HepG2 (cell line): ENCODE measurements around the gene C11orf16. TPM values are rescaled to one million over a fixed set of nuclear protein-coding genes. Genes with fewer than 3 reads are reported as not detected.

Experiments used
- ATF3 ChIP-seq: sonication (generic); formaldehyde crosslinking; IDR thresholded peaks from 2 replicates; pipeline ENCODE4 v1.4.0; 2020; ENCODE audit warnings: missing genetic modification reagents
- EED ChIP-seq: sonication (generic); formaldehyde crosslinking; IDR thresholded peaks from 2 replicates; pipeline ENCODE4 v1.5.0; 2020; ENCODE audit warnings: mild to moderate bottlenecking, missing genetic modification reagents
- HNRNPL ChIP-seq: fragments of 200-400 bp; formaldehyde crosslinking; IDR thresholded peaks from 2 replicates; pipeline ENCODE4 v1.6.1; 2017; ENCODE audit warnings: mild to moderate bottlenecking, low read depth, low read length
- KDM6A ChIP-seq: IDR thresholded peaks from 2 replicates; pipeline ENCODE4 v1.6.1; 2016; ENCODE audit warnings: low read depth
- MED13 ChIP-seq: sonication (generic); formaldehyde crosslinking; IDR thresholded peaks from 2 replicates; pipeline ENCODE4 v1.5.0; 2020; ENCODE audit warnings: missing genetic modification reagents
- SP1 ChIP-seq, 2 experiments: fragments of 450-650 bp in 1 of 2; sonication (generic) in 1 of 2; formaldehyde crosslinking in 1 of 2; IDR thresholded peaks; 2 replicates each; pipeline versions ENCODE4 v1.4.0 to v1.6.1; 2016 to 2020; ENCODE audit warnings: missing genetic modification reagents in 1 of 2
- TBX2 ChIP-seq: sonication (generic); formaldehyde crosslinking; IDR thresholded peaks from 2 replicates; pipeline ENCODE4 v1.5.0; 2020; ENCODE audit warnings: missing genetic modification reagents, mild to moderate bottlenecking, borderline replicate concordance
- TCF7L2 ChIP-seq: IDR thresholded peaks from 2 replicates; pipeline ENCODE4 v1.6.1; 2011; ENCODE audit warnings: mild to moderate bottlenecking, low read depth, low read length, moderate library complexity
- ZFP1 ChIP-seq: IDR thresholded peaks from 2 replicates; pipeline ENCODE4 v1.6.1; 2016
- ZNF136 ChIP-seq: sonication (generic); formaldehyde crosslinking; IDR thresholded peaks from 2 replicates; pipeline ENCODE4 v1.8.1; 2022; ENCODE audit warnings: low read depth, mild to moderate bottlenecking, moderate library complexity, missing genetic modification reagents
- ZNF138 ChIP-seq: sonication (generic); formaldehyde crosslinking; IDR thresholded peaks from 2 replicates; pipeline ENCODE4 v1.5.0; 2020; ENCODE audit warnings: mild to moderate bottlenecking, low read depth, missing genetic modification reagents
- ZNF205 ChIP-seq: IDR thresholded peaks from 2 replicates; pipeline ENCODE4 v1.6.1; 2018; ENCODE audit warnings: missing biosample characterization, missing genetic modification reagents
- ZNF280B ChIP-seq: sonication (generic); formaldehyde crosslinking; IDR thresholded peaks from 2 replicates; pipeline ENCODE4 v1.5.0; 2020; ENCODE audit warnings: missing genetic modification reagents, mild to moderate bottlenecking, borderline replicate concordance
- ZNF3 ChIP-seq: IDR thresholded peaks from 2 replicates; pipeline ENCODE4 v1.7.0; 2017; ENCODE audit warnings: inconsistent platforms
- ZNF329 ChIP-seq: sonication (generic); formaldehyde crosslinking; IDR thresholded peaks from 2 replicates; pipeline ENCODE4 v1.9.0; 2021; ENCODE audit warnings: low read depth, mild to moderate bottlenecking, missing genetic modification reagents
- ZNF331 ChIP-seq: sonication (generic); formaldehyde crosslinking; IDR thresholded peaks from 2 replicates; pipeline ENCODE4 v1.4.0; 2020; ENCODE audit warnings: missing genetic modification reagents
- ZNF570 ChIP-seq: sonication (generic); formaldehyde crosslinking; IDR thresholded peaks from 2 replicates; pipeline ENCODE4 v1.4.0; 2020; ENCODE audit warnings: mild to moderate bottlenecking, missing genetic modification reagents, borderline replicate concordance
- ZNF75D ChIP-seq: sonication (generic); formaldehyde crosslinking; IDR thresholded peaks from 2 replicates; pipeline ENCODE4 v1.8.1; 2023; ENCODE audit warnings: missing genetic modification reagents, mild to moderate bottlenecking, borderline replicate concordance
- ZNF773 ChIP-seq: sonication (generic); formaldehyde crosslinking; IDR thresholded peaks from 2 replicates; pipeline ENCODE4 v1.4.0; 2020; ENCODE audit warnings: missing genetic modification reagents, borderline replicate concordance
- ZSCAN20 ChIP-seq: sonication (generic); formaldehyde crosslinking; IDR thresholded peaks from 2 replicates; pipeline ENCODE4 v1.4.0; 2020; ENCODE audit warnings: missing genetic modification reagents, mild to moderate bottlenecking, borderline replicate concordance
- ZZZ3 ChIP-seq: sonication (generic); formaldehyde crosslinking; IDR thresholded peaks from 2 replicates; pipeline ENCODE4 v1.4.0; 2020; ENCODE audit warnings: missing genetic modification reagents, mild to moderate bottlenecking, borderline replicate concordance
- polyA plus RNA-seq, 8 experiments: library from polyadenylated mRNA; depleted of rRNA in 3 of 8; stranded (reverse) in 7 of 8; unstranded in 1 of 8; fragments of >200 nt; fragmentation: Illumina TruSeq in 4 of 8; extraction: Trizol in 4 of 8; gene quantifications; 2 replicates each; pipeline versions ENCODE4 v1.2.1 to v1.2.3, GENCODE V29; 2011 to 2016; ENCODE audit warnings: low read depth in 4 of 8, missing spikeins in 1 of 8, mixed read lengths in 1 of 8; ENCODE audit not compliant: insufficient read depth in 1 of 8
- total RNA-seq, 5 experiments: library from RNA; depleted of rRNA; stranded (reverse); fragments of >200 nt; fragmentation: Illumina TruSeq; extraction: Trizol; gene quantifications; 2 replicates each; pipeline ENCODE4 v1.2.3, GENCODE V29; 2016; ENCODE audit warnings: low read depth in 1 of 5
- TF ChIP-seq, protein P1 (sequence below): sonication (generic); formaldehyde crosslinking; IDR thresholded peaks from 2 replicates; pipeline ENCODE4 v1.4.0; 2020; ENCODE audit warnings: missing genetic modification reagents, borderline replicate concordance

Gene C11orf16
- total and polyA plus RNA-seq, 2 of the 13 experiments (the other 11 are each of a cell fraction or from before 2014, with no cell fraction given): not detected

DNA sequence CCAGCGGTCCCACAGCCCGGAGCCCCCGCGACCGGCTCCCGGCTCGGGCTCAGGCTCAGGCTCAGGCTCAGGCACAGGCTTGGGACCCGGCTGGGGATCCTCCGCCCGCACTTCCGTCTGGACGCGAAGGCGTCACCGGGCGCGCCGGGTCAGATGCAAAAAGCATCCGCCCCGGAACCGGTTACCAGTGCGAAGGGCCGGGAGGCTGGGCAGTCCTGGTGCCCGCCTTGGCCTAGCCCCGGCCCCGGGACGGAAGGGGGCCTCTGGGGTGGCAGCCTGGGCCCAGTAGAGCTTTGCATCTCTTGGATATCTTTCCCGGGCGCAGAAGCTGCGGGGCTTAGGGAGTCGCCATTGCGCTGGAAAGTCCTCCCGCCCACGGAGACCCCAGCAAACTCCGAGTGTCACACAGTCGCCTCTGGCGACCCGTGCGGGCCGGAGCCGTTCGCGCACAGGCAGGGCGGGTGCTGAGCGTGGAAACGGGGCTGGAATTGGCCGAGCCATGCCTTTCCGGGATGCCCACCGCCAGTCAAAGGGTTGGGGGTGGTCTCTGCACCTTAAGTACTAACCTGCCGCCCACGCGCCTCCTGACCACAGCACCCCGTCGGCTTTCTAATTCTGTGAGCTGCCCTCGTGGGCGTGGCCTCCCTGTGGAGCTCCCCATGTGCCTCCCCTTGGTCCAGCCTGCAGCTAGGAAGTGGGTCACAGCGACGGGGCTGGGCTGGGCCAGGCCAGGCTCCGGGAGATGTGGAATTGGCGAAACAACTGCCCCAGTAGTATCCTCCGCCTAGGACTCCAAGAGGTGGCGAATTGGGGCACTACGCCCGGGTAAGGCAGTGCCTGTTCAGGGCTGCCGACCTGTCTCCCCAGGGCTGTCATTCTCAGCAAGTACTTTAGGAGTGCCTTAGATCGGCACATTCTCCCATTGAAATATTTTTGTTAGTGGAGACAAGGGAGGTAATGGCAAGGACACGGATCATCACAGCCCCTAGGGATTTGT, 31.9 kb upstream of the C11orf16 start, which contains the start of gene TMEM9B (continued):
- TF ChIP-seq ATF3 (CRISPR knock-in tag) (0 out of 2 replicates have a peak, but pooled peaks have one; percentile 7), SP1 (IDR thresholded peaks at IDR 0.05) (no peak), SP1 (CRISPR knock-in tag; IDR thresholded peaks at IDR 0.05) (peak; percentile 36), ZNF773 (0 out of 2 replicates have a peak, but pooled peaks have one; percentile 18), ZNF3 (peak; percentile 40; the same call in 1 of the 2 replicates), MED13 (CRISPR knock-in tag) (no peak; the same call in 1 of the 2 replicates), ZNF205 (0 out of 2 replicates have a peak, but pooled peaks have one; percentile 25), ZNF138 (CRISPR knock-in tag) (no peak; the same call in 1 of the 2 replicates), ZZZ3 (CRISPR knock-in tag) (peak; percentile 65; the same call in 1 of the 2 replicates), ZNF75D (CRISPR knock-in tag) (no peak), ZNF136 (no peak; the same call in 1 of the 2 replicates), ZFP1 (CRISPR knock-in tag) (no peak), HNRNPL (peak; percentile 94), KDM6A (CRISPR knock-in tag) (no peak), ZNF570 (CRISPR knock-in tag) (no peak), ZNF329 (CRISPR knock-in tag) (peak; percentile 66; the same call in 1 of the 2 replicates), ZSCAN20 (no peak; the same call in 1 of the 2 replicates), ZNF280B (CRISPR knock-in tag) (no peak), ZNF331 (no peak), TCF7L2 (no peak), EED (CRISPR knock-in tag) (peak; percentile 67; the same call in 1 of the 2 replicates), TBX2 (peak; percentile 82; the same call in 1 of the 2 replicates)
- TF ChIP-seq, protein P1, sequence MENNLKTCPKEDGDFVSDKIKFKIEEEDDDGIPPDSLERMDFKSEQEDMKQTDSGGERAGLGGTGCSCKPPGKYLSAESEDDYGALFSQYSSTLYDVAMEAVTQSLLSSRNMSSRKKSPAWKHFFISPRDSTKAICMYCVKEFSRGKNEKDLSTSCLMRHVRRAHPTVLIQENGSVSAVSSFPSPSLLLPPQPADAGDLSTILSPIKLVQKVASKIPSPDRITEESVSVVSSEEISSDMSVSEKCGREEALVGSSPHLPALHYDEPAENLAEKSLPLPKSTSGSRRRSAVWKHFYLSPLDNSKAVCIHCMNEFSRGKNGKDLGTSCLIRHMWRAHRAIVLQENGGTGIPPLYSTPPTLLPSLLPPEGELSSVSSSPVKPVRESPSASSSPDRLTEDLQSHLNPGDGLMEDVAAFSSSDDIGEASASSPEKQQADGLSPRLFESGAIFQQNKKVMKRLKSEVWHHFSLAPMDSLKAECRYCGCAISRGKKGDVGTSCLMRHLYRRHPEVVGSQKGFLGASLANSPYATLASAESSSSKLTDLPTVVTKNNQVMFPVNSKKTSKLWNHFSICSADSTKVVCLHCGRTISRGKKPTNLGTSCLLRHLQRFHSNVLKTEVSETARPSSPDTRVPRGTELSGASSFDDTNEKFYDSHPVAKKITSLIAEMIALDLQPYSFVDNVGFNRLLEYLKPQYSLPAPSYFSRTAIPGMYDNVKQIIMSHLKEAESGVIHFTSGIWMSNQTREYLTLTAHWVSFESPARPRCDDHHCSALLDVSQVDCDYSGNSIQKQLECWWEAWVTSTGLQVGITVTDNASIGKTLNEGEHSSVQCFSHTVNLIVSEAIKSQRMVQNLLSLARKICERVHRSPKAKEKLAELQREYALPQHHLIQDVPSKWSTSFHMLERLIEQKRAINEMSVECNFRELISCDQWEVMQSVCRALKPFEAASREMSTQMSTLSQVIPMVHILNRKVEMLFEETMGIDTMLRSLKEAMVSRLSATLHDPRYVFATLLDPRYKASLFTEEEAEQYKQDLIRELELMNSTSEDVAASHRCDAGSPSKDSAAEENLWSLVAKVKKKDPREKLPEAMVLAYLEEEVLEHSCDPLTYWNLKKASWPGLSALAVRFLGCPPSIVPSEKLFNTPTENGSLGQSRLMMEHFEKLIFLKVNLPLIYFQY (CRISPR knock-in tag): 0 out of 2 replicates have a peak, but pooled peaks have one; percentile 32
